GM12873 (cell line): ENCODE measurements around the gene BPIFB1.

Source experiments
- TF ChIP-seq, protein P1 (sequence below): IDR thresholded peaks from 2 replicates; pipeline ENCODE4 v1.5.1; 2012; ENCODE audit warnings: low read depth, mild to moderate bottlenecking, moderate library complexity, low read length, control low read depth; ENCODE audit not compliant: insufficient read depth; ENCODE audit errors: missing control alignments

The BPIFB1 gene

DNA sequence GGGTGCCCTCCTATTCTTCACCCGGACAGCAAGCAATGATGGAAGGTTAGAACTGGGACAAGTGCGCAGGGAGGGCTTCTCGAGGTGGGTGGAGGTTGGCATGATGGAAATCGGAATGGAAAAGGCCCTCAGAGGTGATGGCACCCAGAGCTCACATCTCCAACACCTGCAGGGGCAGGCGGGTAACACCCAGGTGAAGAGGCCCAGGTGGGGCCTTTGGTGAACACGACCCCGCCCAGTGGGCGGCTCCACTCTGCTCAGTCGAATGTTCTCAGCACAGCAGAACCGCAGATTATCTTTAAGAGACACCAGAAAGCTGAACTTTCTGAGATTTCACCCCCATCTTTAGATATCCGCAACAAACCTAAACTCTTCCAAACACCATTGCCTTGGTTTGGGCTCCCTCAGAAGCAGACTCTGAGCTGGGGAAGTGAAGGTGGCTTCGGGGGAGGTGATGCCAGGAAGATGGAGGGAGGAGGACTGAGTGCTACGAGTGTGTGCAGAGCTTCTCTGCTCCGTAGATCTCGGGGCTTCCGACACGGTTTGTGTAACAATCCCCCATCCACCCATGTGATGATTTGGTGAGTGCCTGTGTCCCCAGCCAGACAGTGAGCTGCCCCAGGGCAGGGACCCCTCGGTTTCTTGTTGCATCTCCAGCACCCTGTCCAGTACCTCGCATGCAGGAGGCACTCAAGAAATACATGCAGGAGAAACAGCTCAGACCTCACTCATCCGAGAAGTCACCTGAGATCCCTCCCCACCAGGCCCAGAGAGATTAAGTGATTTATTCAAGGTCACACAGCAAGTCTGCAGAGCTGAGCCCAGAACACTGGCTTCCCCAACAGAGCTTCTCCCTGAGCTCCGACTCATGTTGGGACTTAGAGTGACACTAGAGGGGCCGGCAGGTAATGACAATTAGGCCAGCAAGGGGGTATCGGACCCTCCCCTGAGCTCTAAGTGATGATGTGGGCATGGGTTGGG is 45.4 kb downstream of the BPIFB1 start:
- TF ChIP-seq, protein P1, sequence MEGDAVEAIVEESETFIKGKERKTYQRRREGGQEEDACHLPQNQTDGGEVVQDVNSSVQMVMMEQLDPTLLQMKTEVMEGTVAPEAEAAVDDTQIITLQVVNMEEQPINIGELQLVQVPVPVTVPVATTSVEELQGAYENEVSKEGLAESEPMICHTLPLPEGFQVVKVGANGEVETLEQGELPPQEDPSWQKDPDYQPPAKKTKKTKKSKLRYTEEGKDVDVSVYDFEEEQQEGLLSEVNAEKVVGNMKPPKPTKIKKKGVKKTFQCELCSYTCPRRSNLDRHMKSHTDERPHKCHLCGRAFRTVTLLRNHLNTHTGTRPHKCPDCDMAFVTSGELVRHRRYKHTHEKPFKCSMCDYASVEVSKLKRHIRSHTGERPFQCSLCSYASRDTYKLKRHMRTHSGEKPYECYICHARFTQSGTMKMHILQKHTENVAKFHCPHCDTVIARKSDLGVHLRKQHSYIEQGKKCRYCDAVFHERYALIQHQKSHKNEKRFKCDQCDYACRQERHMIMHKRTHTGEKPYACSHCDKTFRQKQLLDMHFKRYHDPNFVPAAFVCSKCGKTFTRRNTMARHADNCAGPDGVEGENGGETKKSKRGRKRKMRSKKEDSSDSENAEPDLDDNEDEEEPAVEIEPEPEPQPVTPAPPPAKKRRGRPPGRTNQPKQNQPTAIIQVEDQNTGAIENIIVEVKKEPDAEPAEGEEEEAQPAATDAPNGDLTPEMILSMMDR = no peak

DNA sequence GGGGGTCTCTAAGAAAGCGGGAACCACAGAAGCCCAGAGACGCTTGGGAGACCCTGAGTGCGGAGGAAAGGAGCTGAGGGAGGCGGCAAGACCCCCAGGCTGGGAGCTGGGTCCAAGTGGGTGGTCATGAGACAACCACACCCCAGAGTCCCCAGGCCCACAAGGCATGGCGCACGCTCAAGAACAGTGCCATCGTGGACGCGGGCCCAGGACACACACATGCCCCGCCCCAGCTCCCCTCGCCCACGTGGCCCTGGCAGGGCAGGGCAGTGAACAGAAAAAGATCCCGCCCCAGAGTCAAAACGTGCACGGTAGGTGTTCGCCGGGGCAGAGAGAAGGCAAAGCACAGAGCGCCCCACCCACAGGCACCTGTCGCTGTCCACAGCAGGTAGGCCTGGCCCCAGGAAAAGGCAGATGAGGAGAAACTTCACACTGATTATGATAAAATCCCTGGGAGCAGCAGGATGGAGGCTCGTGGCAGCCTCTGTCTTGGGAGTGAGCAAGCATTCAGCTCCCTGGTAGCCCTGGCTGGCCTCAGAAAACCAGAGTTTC is 50.0 kb downstream of the BPIFB1 start:
- TF ChIP-seq, protein P1 = no peak

DNA sequence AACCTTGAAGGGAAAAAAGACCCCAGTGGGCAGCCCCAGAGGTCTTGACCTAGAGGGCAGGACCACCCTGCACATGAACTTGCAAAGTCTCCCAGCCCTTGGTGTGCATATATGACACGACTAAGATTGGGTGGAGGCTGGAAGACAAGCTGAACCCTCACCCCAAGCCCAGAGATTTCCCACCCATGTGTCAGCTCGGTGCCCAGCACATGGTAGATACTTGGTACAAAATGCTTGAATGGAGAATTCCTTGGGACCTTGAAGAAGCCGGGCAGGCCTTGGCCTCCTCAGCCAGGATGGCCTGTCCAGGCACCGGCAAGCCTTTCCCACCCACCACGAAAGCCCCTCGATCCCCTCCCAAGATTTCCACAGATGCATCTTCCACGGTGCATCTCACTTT is 50.6 kb downstream of the BPIFB1 start:
- TF ChIP-seq, protein P1 = no peak

DNA sequence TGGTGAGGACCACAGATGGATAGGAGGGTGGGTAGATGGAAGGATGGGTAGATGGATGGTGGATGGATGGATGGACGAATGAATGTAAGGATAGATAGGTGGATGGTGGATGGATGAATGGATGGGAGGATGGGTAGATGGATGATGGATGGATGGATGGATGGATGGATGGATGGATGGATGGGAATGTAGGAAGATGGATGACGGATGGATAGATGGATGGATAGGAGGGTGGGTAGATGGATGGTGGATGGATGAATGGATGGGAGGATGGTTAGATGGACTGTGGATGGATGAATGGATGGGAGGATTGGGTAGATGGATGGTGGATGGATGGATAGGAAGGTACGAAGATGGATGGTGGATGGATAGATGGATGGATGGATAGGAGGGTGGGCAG is 51.1 kb downstream of the BPIFB1 start:
- TF ChIP-seq, protein P1 = no peak

DNA sequence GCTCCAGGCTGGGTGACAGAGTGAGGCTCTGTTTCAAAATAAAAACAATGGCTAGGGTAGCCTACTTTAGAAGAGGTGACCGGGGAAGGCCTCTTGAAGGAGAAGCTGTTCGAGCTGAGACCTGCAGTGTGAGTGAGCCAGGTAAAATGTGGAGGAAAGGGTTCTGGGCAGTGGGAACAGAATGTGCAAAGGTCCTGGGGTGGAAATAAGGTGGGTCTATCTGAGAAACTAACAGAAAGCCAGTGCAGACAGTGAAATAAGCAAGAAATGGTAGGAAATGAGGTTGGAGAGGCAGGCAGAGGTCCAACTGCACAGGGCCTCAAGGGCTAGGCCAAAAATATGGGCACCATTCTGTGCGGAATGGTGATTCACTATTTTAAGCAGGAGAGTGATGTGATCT is 53.4 kb downstream of the BPIFB1 start:
- TF ChIP-seq, protein P1 = no peak

DNA sequence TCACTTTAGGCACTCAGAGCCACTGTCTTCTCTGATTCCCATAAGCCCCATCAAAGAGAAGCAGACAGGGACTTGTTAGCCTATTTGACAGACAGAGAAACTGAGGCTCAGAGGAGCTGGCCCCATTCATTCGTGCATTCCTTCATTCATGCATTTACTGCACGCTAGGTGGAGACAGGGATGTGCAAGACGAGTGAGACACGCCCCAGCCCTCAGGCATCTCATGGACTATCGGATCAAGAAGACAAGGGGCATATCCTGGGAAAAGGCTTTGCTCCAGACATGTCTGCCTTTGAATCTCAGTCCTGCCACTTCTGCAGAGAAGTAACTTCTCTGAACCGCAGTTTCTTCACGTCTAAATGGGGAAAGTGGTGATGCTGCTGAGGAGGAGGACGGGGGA is 54.1 kb downstream of the BPIFB1 start:
- TF ChIP-seq, protein P1 = no peak

DNA sequence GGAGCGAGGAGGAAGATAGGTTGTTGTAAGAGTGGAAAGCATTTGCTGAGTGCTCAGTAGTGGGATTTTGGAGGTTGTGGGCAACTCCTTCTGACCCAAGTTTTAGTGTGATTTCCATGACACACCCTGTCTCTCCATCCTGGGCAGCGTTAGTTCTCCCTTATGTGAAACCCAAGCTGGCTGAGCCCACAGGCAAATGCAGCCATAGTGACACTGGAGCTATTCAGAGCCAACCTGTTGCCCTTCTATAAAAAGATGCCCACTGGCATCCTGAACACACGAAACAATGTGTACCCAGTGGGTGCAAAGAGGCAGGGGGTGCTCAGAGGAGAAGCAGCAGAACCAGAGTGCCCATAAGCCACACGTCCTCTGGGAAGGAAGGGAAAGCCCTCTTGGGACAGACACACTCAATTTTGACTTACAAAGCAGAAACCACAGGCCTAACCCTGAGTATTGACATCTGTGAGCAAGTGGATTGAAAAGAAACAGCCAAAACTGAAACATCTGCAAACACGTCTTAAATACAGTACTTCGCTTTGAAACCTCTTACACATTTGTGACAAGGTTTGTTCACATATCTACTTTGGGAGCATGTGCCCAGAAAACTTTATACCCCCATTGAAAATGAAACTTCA is 54.6 kb downstream of the BPIFB1 start:
- TF ChIP-seq, protein P1 = no peak
